Measurements from ENCODE around the gene PRRC2C. TPM values are rescaled to one million over a fixed set of nuclear protein-coding genes. Genes with fewer than 3 reads are reported as not detected.
"Not testable (repeated sequence)": the region's sequence is repeated elsewhere in the genome, so short reads cannot be mapped to it uniquely, and the experiment has no call there.

The PRRC2C gene
- total and polyA plus RNA-seq, 10 donors: 30.1 to 216 (median 163) TPM

- H3K27me3 ChIP-seq (replicated peaks in 1 of 7): no peaks in the 10 kb centered on the region
- DNase-seq: no peak
- WGBS, 5 donors: 51 to 68% (median 60%) methylated on average over 1 of the region's 1 CpG
- TF ChIP-seq, protein P1, sequence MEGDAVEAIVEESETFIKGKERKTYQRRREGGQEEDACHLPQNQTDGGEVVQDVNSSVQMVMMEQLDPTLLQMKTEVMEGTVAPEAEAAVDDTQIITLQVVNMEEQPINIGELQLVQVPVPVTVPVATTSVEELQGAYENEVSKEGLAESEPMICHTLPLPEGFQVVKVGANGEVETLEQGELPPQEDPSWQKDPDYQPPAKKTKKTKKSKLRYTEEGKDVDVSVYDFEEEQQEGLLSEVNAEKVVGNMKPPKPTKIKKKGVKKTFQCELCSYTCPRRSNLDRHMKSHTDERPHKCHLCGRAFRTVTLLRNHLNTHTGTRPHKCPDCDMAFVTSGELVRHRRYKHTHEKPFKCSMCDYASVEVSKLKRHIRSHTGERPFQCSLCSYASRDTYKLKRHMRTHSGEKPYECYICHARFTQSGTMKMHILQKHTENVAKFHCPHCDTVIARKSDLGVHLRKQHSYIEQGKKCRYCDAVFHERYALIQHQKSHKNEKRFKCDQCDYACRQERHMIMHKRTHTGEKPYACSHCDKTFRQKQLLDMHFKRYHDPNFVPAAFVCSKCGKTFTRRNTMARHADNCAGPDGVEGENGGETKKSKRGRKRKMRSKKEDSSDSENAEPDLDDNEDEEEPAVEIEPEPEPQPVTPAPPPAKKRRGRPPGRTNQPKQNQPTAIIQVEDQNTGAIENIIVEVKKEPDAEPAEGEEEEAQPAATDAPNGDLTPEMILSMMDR (IDR thresholded peaks at IDR 0.05 in 8 of 11, conservative IDR thresholded peaks at IDR 0.05 in 3 of 11): no peak
- TF ChIP-seq POLR2A (IDR thresholded peaks at IDR 0.05) (no peak), POLR2AphosphoS5 (IDR thresholded peaks at IDR 0.05) (no peak)
- intact Hi-C loops (cut with DNase I; ENCODE audit: low total_unique reads): no loop called here
- H3K4me3 ChIP-seq: no peak overlapping the region
- H3K4me1 ChIP-seq: peaks cover 0 to 8% (median 0%) of the 10 kb centered on the region in 6 donors
- H3K9me3 ChIP-seq: no peaks in the 10 kb centered on the region
- H3K27ac ChIP-seq: peak overlapping the region in 3 of 8 donors; percentile 8 to 45 (median 17)
- H3K36me3 ChIP-seq: peaks cover 0 to 34% (median 16%) of the 10 kb centered on the region in 6 donors
Measured at GRCh38 chr1:171597203-171597602, 111.9 kb downstream of the PRRC2C start.

GRCh38 chr1:171600310-171600709, 115.0 kb downstream of the PRRC2C start:
- intact Hi-C loops (cut with DNase I; ENCODE audit: low total_unique reads); H3K4me1 ChIP-seq; DNase-seq; H3K36me3 ChIP-seq; H3K27ac ChIP-seq; H3K27me3 ChIP-seq (replicated peaks in 1 of 7); H3K9me3 ChIP-seq; H3K4me3 ChIP-seq: not testable (repeated sequence)
- 82 to 93% (median 86%) methylated on average over 2 of the region's 2 CpGs for WGBS, 5 donors

- WGBS, 5 donors: 93 to 97% (median 94%) methylated on average over 13 of the region's 13 CpGs
- no peak for DNase-seq
- H3K36me3 ChIP-seq: no peaks in the 10 kb centered on the region
- H3K27ac ChIP-seq: no peak overlapping the region
- intact Hi-C loops (cut with DNase I; ENCODE audit: low total_unique reads): no loop called here
- H3K4me1 ChIP-seq: peaks cover 0 to 8% (median 0%) of the 10 kb centered on the region in 6 donors
- no peaks in the 10 kb centered on the region for H3K9me3 ChIP-seq
- H3K4me3 ChIP-seq: no peak overlapping the region
- TF ChIP-seq POLR2AphosphoS5 (IDR thresholded peaks at IDR 0.05): no peak
- TF ChIP-seq, protein P1 (IDR thresholded peaks at IDR 0.05 in 8 of 11, conservative IDR thresholded peaks at IDR 0.05 in 3 of 11): no peak
- TF ChIP-seq POLR2A (IDR thresholded peaks at IDR 0.05): no peak
- no peaks in the 10 kb centered on the region for H3K27me3 ChIP-seq (replicated peaks in 1 of 7)
Measured at GRCh38 chr1:171600862-171601261, 115.5 kb downstream of the PRRC2C start.

DNA sequence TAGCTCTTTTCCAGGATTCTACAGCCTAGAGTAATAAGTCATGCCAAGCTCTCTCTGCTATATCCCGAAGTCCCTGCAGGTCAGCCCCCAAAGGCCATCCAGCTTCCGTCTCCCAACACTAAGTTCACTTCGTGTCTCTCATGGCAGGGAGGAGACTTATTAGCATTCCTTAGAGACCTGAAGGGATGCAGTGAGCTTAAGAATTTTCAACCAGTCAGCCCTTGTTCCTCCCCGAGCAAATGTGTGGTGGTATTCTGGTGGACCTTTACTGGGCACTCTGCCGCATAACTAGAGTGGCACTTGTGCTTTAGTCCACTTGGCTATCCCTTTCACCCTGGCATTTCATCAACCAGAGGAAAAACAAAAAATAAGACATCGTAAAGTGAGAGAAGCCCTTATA, 117.7 kb downstream of the PRRC2C start:
- DNase-seq; H3K36me3 ChIP-seq; H3K27ac ChIP-seq; H3K4me3 ChIP-seq; intact Hi-C loops (cut with DNase I; ENCODE audit: low total_unique reads); H3K4me1 ChIP-seq; H3K27me3 ChIP-seq (replicated peaks in 1 of 7); H3K9me3 ChIP-seq: not testable (repeated sequence)
- WGBS, 5 donors: 83 to 92% (median 89%) methylated on average over 6 of the region's 6 CpGs

GRCh38 chr1:171606402-171606941, 121.1 kb downstream of the PRRC2C start:
- Histone ChIP-seq H3K27ac (no peak overlapping the region), H3K4me1 (no peaks in the 10 kb centered on the region), H3K36me3 (no peaks in the 10 kb centered on the region), H3K27me3 (replicated peaks in 1 of 7) (no peaks in the 10 kb centered on the region), H3K9me3 (no peaks in the 10 kb centered on the region), H3K4me3 (no peak overlapping the region)
- WGBS, 5 donors: 77 to 84% (median 83%) methylated on average over 10 of the region's 10 CpGs
- DNase-seq: no peak
- TF ChIP-seq POLR2AphosphoS5 (IDR thresholded peaks at IDR 0.05): no peak
- TF ChIP-seq, protein P1 (IDR thresholded peaks at IDR 0.05 in 8 of 11, conservative IDR thresholded peaks at IDR 0.05 in 3 of 11): no peak
- no peak for TF ChIP-seq POLR2A (IDR thresholded peaks at IDR 0.05)
- intact Hi-C loops (cut with DNase I; ENCODE audit: low total_unique reads): no loop called here
